ENCODE data around the gene SLC50A1.

Gene SLC50A1

GRCh38 chr1:155185783-155186066 lies 50.1 kb downstream of the SLC50A1 start:
- DNase-seq: no peak

- peak; percentile 71 for DNase-seq
Observed at GRCh38 chr1:155186067-155186793, 50.6 kb downstream of the SLC50A1 start.

DNA sequence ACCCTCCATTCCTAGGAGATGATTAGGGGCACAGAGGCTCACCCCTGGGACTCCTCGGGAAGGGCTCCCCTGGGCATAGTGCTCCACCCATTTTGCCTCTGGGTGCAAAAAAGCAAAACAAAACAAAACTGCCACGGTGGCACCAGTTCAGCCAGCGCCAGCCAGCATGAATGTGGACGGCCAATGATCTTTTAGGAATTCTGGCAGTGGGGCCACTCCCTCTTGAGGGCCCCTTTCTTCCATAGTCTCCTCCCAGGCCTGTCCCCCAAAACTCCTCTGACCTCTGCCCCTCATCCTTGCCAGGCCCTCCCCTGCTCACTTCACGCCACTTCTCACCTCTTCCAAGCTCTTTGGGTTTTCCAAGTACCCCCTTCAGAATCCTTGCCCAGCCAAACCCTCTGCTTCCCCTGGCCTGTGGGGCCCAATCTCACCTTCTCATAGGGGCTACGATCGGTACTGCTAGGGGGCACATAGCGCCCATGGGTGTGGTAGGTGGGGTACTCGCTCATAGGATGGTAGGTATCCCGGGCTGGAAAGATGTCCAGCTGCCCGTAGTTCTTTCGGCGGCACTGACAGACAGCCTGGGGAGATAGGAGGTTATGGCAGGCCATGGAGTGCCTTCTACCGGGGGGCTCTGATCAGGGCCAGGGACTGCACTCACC lies 51.3 kb downstream of the SLC50A1 start:
- no peak for DNase-seq

DNA sequence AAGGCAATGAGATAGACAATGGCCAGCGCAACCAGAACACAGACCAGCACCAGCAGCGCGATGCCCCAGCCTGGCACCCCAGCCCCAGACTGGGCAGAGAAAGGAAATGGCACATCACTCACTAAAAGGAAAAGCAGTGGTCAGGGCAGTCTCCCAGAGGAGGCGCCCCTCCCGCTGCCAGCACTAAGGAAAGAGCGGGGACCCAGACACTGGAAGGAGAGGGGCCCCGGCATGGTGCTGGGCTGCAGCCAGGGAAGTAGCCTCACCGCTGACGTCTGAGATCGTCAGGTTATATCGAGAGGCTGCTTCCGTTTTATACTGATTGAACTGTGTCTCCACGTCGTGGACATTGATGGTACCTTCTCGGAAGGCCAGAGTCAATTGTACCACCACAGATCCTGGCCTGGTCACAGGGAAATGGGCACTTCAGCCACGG lies 51.8 kb downstream of the SLC50A1 start:
- no peak for DNase-seq

DNA sequence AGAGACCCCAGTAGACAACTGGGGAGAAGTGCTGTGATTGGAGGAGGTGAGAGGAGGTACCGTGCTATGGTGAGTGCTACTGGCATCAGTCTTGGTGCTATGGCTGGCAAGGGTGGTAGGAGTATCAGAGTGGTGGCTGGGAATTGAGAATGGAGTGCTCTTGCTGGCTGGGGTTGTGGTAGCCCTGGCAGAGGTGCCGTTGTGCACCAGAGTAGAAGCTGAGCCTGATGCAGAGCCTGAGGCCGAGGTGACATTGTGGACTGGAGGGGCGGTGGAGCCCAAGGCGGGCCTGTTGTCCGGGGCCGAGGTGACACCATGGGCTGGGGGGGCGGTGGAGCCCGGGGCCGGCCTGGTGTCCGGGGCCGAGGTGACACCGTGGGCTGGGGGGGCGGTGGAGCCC lies 52.6 kb downstream of the SLC50A1 start:
- DNase-seq: no peak

Measured in NCI-H510A treated with DMSO at 0.1 percent for 48 hours (cell line).